Mononuclear cell (primary cell): Measurements from ENCODE around the gene NTMT1. TPM values are rescaled to one million over a fixed set of nuclear protein-coding genes. Genes with fewer than 3 reads are reported as not detected.

Experiments
- H3K27me3 ChIP-seq: 2 replicates; pipeline ENCODE4 v1.6.0; 2011; ENCODE audit warnings: low read length, control low read depth; ENCODE audit not compliant: insufficient read depth
- H3K4me1 ChIP-seq: 2 replicates; pipeline ENCODE4 v1.5.1; 2011; ENCODE audit warnings: mild to moderate bottlenecking, low read length, control low read depth; ENCODE audit not compliant: insufficient read depth
- H3K4me3 ChIP-seq: 2 replicates; pipeline ENCODE4 v1.5.1; 2011; ENCODE audit warnings: mild to moderate bottlenecking, low read length, moderate library complexity
- H3K9me3 ChIP-seq: 2 replicates; pipeline ENCODE4 v1.5.1; 2011; ENCODE audit warnings: low read depth, mild to moderate bottlenecking, control low read depth, low read length
- total RNA-seq: library from RNA; depleted of rRNA; stranded (reverse); fragments of >200 nt; gene quantifications from one replicate; pipeline ENCODE4 v1.2.3, GENCODE V29; 2012

Gene NTMT1
- total RNA-seq, 1 donor: 22.0 TPM

DNA sequence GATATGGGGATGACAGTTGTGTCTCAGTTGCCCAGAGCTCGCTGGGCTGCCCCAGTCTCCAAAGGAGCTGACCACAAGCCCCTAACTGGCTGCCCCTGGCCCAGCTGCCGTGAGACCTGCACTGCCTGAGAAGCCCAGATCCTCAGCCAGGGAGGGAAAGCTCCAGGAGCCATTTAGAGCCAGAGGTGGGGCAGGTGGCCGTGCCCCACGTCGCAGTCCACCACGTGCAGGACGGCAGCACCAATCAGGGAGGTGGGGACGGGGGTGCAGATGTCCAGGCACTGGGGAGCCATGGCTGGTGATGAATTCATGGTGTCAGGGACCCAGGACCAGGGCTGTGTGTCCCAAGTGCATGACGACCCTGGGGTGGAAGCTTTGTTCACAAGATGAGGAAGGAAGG, 52.9 kb downstream of the NTMT1 start:
- H3K27me3 ChIP-seq: no peaks in the 10 kb centered on the region
- H3K4me3 ChIP-seq: no peak overlapping the region
- H3K9me3 ChIP-seq: no peaks in the 10 kb centered on the region
- H3K4me1 ChIP-seq: no peaks in the 10 kb centered on the region

DNA sequence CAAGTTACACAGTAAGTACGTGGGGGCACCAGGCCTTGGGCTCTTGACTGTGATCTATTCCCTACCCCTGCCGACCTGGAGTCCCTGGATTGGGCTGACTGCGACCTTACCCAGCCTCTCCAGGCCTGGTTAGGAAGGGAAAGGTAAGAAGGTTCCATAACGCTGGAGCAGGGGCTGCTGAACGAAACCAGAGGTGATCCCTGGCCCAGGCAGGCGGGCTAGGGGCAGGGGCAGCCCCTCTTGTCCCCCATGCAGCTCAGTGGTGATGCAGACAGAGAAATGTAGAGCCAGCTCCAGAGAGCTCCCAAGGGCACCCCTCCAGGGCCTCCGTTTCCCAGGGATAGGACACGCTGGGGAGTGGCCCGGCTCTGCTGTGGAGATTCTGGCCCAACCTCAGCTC, 53.6 kb downstream of the NTMT1 start:
- no peaks in the 10 kb centered on the region for H3K4me1 ChIP-seq
- no peaks in the 10 kb centered on the region for H3K27me3 ChIP-seq
- H3K4me3 ChIP-seq: no peak overlapping the region
- no peaks in the 10 kb centered on the region for H3K9me3 ChIP-seq

DNA sequence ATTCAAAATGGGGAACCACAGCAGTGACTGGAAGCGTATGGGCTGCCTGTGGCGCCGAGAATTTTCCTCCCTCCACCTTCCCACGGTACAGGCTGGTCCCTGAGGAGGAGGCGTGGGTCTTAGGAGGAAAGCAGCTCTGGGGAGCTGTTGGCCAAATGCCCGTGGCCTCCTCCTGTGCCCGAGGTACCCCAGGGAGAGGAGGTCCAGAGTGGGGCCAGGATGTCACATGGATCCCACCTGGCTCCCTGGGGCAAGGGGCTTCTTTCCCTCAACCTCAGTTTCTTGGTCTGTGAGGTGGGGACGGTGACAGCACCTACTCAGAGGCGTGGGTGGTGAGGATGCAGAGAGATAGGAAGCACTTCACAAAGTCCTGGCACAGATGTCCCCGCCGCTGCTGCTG, 56.0 kb downstream of the NTMT1 start:
- Histone ChIP-seq H3K4me3 (no peak overlapping the region), H3K27me3 (no peaks in the 10 kb centered on the region), H3K9me3 (no peaks in the 10 kb centered on the region), H3K4me1 (no peaks in the 10 kb centered on the region)

DNA sequence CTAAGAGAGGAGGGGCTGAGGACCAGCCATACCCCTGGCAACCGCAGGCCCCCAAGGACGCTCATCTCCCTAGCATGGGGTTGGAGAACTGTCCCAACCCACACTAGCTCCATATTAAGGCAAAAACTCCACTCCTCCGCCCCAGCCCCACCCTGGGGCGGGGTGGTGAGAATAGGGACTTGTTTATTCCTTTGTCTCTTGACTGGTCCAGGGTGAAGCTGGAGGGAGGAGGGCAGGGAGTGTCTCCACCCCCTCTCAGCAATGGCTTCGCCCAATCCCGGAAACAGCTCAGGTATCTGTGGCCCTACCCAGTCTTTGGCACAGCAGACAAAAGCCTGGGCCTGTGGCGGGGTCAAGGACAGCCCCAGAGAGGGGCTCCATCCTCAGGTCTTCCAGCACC, 56.4 kb downstream of the NTMT1 start:
- H3K4me3 ChIP-seq: no peak overlapping the region
- no peaks in the 10 kb centered on the region for H3K9me3 ChIP-seq
- no peaks in the 10 kb centered on the region for H3K27me3 ChIP-seq
- no peaks in the 10 kb centered on the region for H3K4me1 ChIP-seq

DNA sequence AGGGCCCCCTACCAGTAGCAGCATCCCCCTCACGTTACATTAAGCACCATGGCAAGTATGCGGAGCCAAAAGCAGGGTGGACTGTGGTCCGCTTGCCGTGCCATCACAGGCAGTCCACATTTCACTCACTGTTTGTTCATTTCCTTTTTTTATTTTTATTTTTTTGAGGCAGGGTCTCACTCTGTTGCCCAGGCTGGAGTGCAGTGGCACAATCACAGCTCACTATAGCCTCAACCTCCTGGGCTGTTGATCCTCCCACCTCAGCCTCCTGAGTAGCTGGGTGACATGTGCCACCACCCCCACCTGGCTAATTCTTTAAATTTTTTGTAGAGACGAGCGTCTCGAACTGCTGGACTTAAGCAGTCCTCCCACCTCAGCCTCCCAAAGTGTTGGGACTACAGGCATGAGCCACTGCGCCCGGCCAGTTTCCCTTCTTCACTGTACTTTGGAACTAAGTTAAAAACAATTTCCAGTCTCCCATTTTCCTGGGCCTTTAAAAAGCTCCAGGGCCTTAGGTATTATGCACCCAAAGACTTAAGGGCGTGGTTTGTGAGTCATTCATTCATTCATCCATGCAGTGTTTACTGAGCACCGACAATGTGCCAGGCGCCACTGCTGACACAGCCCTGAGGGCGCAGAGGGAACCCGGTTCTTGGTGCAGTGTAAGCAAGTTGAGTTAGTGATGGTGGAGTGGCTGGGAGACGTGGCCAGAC, 59.4 kb downstream of the NTMT1 start:
- Histone ChIP-seq H3K9me3 (no peaks in the 10 kb centered on the region), H3K4me3 (no peak overlapping the region), H3K27me3 (no peaks in the 10 kb centered on the region), H3K4me1 (no peaks in the 10 kb centered on the region)

Other genes with a start within 250 kb of the NTMT1 start
- not detected for gene C9orf50, start 5.1 kb upstream of the NTMT1 start, total RNA-seq
- 17.8 TPM for gene ASB6, start 16.0 kb downstream of the NTMT1 start, total RNA-seq
- not detected for gene PRRX2, start 39.5 kb downstream of the NTMT1 start, total RNA-seq
- gene PTGES, start 126.9 kb downstream of the NTMT1 start, total RNA-seq: 8.7 TPM
- gene TOR1B, start 177.0 kb downstream of the NTMT1 start, total RNA-seq: 12.3 TPM
- 20.3 TPM for gene TOR1A, start 198.0 kb downstream of the NTMT1 start, total RNA-seq
- gene C9orf78, start 209.1 kb downstream of the NTMT1 start, total RNA-seq: 169 TPM
- gene USP20, start 209.3 kb downstream of the NTMT1 start, total RNA-seq: 17.1 TPM